HCT116 (cell line): ENCODE data around the gene ARF1. TPM values are rescaled to one million over a fixed set of nuclear protein-coding genes. Genes with fewer than 3 reads are reported as not detected.

Experiments
- ATAC-seq: fragments of 200-7000 bp; cut with Tn5 transposase; 2 replicates; pipeline ENCODE4 v1.9.1; 2020; ENCODE audit warnings: mild to moderate bottlenecking, moderate library complexity
- BruUV-seq: library from RNA; stranded (reverse); fragments of 400-500 nt; replicated peaks from 2 replicates; lab custom pipeline; 2021; lab: Mats Ljungman, UMichigan
- CTCF ChIA-PET: fragments of 300-600 bp; sonication (Branson Sonifier 250); formaldehyde crosslinking; loops from one replicate; lab custom pipeline; 2021; ENCODE audit warnings: antibody characterized with exemption; lab: Charles Lee
- POLR2A ChIA-PET: fragments of 300-600, 350-600 bp; sonication (Branson Sonifier 250); formaldehyde crosslinking; loops from one replicate; lab custom pipeline; 2021; ENCODE audit warnings: antibody characterized with exemption; lab: Charles Lee
- RAD21 ChIA-PET, 2 experiments: fragments of 300-600 bp; sonication (Branson Sonifier 250); formaldehyde crosslinking; loops; one replicate each; lab custom pipeline; 2023; ENCODE audit warnings: low total read pairs in 2 of 2; ENCODE audit not compliant: uncharacterized antibody in 2 of 2, unreplicated experiment in 2 of 2, low non-redundant PET in 1 of 2; lab: Charles Lee
- DNase-seq: peaks from one replicate; pipeline ENCODE4 v3.0.0-alpha.2; 2010; ENCODE audit warnings: low read depth, low spot score
- H2AFZ ChIP-seq: fragments of 200-600 bp; shearing (Covaris generic), sonication (generic); 2 replicates; pipeline ENCODE4 v1.6.1; 2017; ENCODE audit warnings: low read depth, mixed run types, mixed read lengths, antibody characterized with exemption, low read length; ENCODE audit not compliant: poor library complexity, severe bottlenecking
- H3K27ac ChIP-seq: 2 replicates; pipeline ENCODE4 v1.5.1; 2012; ENCODE audit warnings: low read depth, low read length
- H3K27me3 ChIP-seq: fragments of 200-600 bp; sonication (generic); 2 replicates; pipeline ENCODE4 v1.6.1; 2016; ENCODE audit warnings: mixed run types, low read length, mixed read lengths; ENCODE audit not compliant: insufficient read depth
- H3K36me3 ChIP-seq, 2 experiments: fragments of 200-500 bp in 1 of 2; fragments of 200-600 bp in 1 of 2; sonication (Bioruptor generic) in 1 of 2; sonication (generic) in 1 of 2; 2 replicates each; pipeline versions ENCODE4 v1.5.1 to v1.6.1; 2014 to 2016; ENCODE audit warnings: low read length in 2 of 2, inconsistent platforms in 1 of 2, mixed read lengths in 1 of 2, mixed run types in 1 of 2; ENCODE audit not compliant: insufficient read depth in 2 of 2, control insufficient read depth in 1 of 2
- H3K4me1 ChIP-seq, 2 experiments: fragments of 200-600 bp in 1 of 2; sonication (generic) in 1 of 2; 2 replicates each; pipeline versions ENCODE4 v1.5.1 to v1.6.1; 2012 to 2017; ENCODE audit warnings: low read length in 2 of 2, inconsistent platforms in 1 of 2, mild to moderate bottlenecking in 1 of 2, mixed read lengths in 1 of 2, mixed run types in 1 of 2, moderate library complexity in 1 of 2; ENCODE audit not compliant: insufficient read depth in 2 of 2, control insufficient read depth in 1 of 2
- H3K4me2 ChIP-seq: fragments of 200-600 bp; sonication (generic); 2 replicates; pipeline ENCODE4 v1.6.1; 2017; ENCODE audit warnings: mixed run types, low read length, mixed read lengths
- H3K4me3 ChIP-seq, 2 experiments: fragments of 200-600 bp in 1 of 2; sonication (generic) in 1 of 2; replicated peaks in 1 of 2; 2 replicates each; pipeline ENCODE4 v1.5.1; 2011 to 2016; ENCODE audit warnings: low read length in 2 of 2, control low read depth in 1 of 2, low read depth in 1 of 2, mild to moderate bottlenecking in 1 of 2, mixed read lengths in 1 of 2, mixed run types in 1 of 2
- H3K79me2 ChIP-seq: fragments of 200-600 bp; sonication (generic); 2 replicates; pipeline ENCODE4 v1.6.1; 2017; ENCODE audit warnings: mild to moderate bottlenecking, mixed run types, low read length, moderate library complexity, mixed read lengths; ENCODE audit not compliant: insufficient read depth
- H3K9ac ChIP-seq: fragments of 200-600 bp; sonication (generic); 2 replicates; pipeline ENCODE4 v1.6.1; 2016; ENCODE audit warnings: low read length, mixed read lengths
- H3K9me2 ChIP-seq: fragments of 200-600 bp; sonication (generic), shearing (Covaris generic); 2 replicates; pipeline ENCODE4 v1.6.1; 2017; ENCODE audit warnings: mixed run types, mild to moderate bottlenecking, moderate library complexity; ENCODE audit not compliant: insufficient read depth
- H3K9me3 ChIP-seq, 2 experiments: fragments of 200-500 bp in 1 of 2; fragments of 200-600 bp in 1 of 2; sonication (Bioruptor generic) in 1 of 2; sonication (generic) in 1 of 2; 2 replicates each; pipeline ENCODE4 v1.6.1; 2014 to 2017; ENCODE audit warnings: low read length in 2 of 2, mixed read lengths in 2 of 2, inconsistent platforms in 1 of 2, low read depth in 1 of 2, mild to moderate bottlenecking in 1 of 2, mixed run types in 1 of 2, moderate library complexity in 1 of 2; ENCODE audit not compliant: control insufficient read depth in 1 of 2, insufficient read depth in 1 of 2
- H4K20me1 ChIP-seq: fragments of 200-600 bp; sonication (generic), shearing (Covaris generic); 2 replicates; pipeline ENCODE4 v1.6.1; 2017; ENCODE audit warnings: mixed run types, mild to moderate bottlenecking, moderate library complexity; ENCODE audit not compliant: insufficient read depth
- CEBPB ChIP-seq: IDR thresholded peaks from 2 replicates; pipeline ENCODE4 v1.6.1; 2012; ENCODE audit warnings: low read depth
- CTCF ChIP-seq, 3 experiments: fragments of 200-600 bp in 1 of 3; sonication (generic) in 1 of 3; IDR thresholded peaks in 2 of 3; conservative IDR thresholded peaks in 1 of 3; 2 replicates each; pipeline ENCODE4 v1.5.1; 2012 to 2017; ENCODE audit warnings: low read depth in 2 of 3, low read length in 2 of 3, antibody characterized with exemption in 1 of 3, borderline replicate concordance in 1 of 3, control low read depth in 1 of 3, mild to moderate bottlenecking in 1 of 3, mixed read lengths in 1 of 3, mixed run types in 1 of 3, moderate library complexity in 1 of 3; ENCODE audit not compliant: insufficient read depth in 1 of 3
- EGR1 ChIP-seq: IDR thresholded peaks from 2 replicates; pipeline ENCODE4 v1.6.1; 2012; ENCODE audit warnings: low read depth
- JUND ChIP-seq: IDR thresholded peaks from 2 replicates; pipeline ENCODE4 v1.6.1; 2012
- POLR2A ChIP-seq: IDR thresholded peaks from 2 replicates; pipeline ENCODE4 v1.7.0; 2011; ENCODE audit warnings: borderline replicate concordance; ENCODE audit not compliant: insufficient read depth, insufficient read length; ENCODE audit errors: extremely low read depth
- POLR2AphosphoS5 ChIP-seq: IDR thresholded peaks from 2 replicates; pipeline ENCODE4 v1.6.1; 2011; ENCODE audit warnings: mild to moderate bottlenecking, low read depth, low read length, moderate library complexity
- RAD21 ChIP-seq: IDR thresholded peaks from 2 replicates; pipeline ENCODE4 v1.6.1; 2012; ENCODE audit warnings: low read depth, mild to moderate bottlenecking
- SP1 ChIP-seq: IDR thresholded peaks from 2 replicates; pipeline ENCODE4 v1.6.1; 2012; ENCODE audit warnings: low read depth
- TCF7L2 ChIP-seq: IDR thresholded peaks from 2 replicates; pipeline ENCODE4 v1.7.0; 2011; ENCODE audit warnings: borderline replicate concordance, inconsistent platforms; ENCODE audit not compliant: insufficient read depth, insufficient read length; ENCODE audit errors: extremely low read depth
- intact Hi-C: fragments of 100-400 bp; cut with micrococcal nuclease; formaldehyde crosslinking; loops from 2 replicates; pipeline ENCODE4 v1.10.0; 2022
- total RNA-seq: library from RNA; stranded (reverse); gene quantifications from one replicate; pipeline ENCODE4 v1.2.1, GENCODE V29; 2021; ENCODE audit not compliant: unreplicated experiment
- TF ChIP-seq, protein P1 (sequence below): IDR thresholded peaks from 2 replicates; pipeline ENCODE4 v1.6.1; 2012; ENCODE audit warnings: low read depth
- TF ChIP-seq, protein P2 (sequence below): IDR thresholded peaks from 2 replicates; pipeline ENCODE4 v1.6.1; 2012

The ARF1 gene
- total RNA-seq, 1 experiment from 2014 or later, result 394 TPM

DNA sequence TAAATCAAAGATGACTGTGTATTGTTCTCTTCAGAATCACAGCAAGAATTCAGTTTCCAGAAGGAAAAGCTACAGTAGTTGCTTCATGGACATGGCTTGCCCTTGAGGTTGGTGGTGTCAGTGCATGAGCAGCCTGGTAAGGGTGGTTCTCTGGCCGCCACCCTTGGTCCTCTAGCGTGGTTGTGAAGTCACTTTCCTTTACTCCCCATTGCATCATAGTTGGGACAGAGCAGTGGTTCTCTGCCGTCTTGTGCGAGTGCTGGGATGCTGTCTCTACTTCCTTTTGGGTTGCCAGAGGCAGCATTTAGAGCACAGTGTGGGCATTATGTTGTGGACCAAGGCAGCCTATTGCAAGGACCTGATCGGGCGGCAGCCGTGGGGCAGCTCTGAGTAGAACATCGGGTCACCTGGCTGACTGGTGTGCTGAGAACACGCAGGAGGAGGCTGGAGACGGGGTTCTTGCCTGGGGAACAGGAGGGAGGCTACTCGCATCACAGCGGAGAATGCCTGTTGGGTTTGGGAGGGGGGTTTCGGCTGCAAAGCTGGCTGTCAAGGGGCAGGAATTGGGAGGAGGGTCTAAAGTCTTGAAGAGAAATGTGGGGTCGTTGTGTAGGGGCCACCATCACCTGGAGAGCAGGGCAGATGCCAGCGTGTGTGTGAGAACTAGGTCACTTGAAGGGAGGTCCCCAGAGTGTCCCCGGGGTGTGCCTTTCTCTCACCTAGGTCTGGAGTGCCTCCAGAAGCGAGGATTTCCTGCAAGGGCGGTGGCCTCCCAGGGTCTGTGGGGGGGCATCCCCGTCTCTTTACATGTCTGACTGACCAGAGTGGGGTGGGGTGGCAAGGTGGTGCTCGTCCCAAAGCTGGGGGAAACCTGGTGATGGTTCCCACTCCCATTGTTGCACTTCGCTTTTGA, 6.3 kb downstream of the ARF1 start:
- Histone ChIP-seq H3K9me3 (peaks cover under 1 to 8% of the 10 kb centered on the region in 2 experiments; a peak in 2 of 4 replicates), H2AFZ (no peak overlapping the region), H3K4me2 (no peak overlapping the region), H3K9ac (no peak overlapping the region), H3K27me3 (no peaks in the 10 kb centered on the region), H4K20me1 (peaks cover 62% of the 10 kb centered on the region), H3K4me3 (no peak overlapping the region), H3K9me2 (no peaks in the 10 kb centered on the region), H3K36me3 (peaks cover 0 to 62% of the 10 kb centered on the region in 2 experiments; a peak in 1 of 4 replicates), H3K4me1 (peaks cover 11 to 38% of the 10 kb centered on the region in 2 experiments), H3K27ac (no peak overlapping the region; the same call in 1 of the 2 replicates), H3K79me2 (peaks cover 100% of the 10 kb centered on the region)
- ChIA-PET POLR2A (no interaction called here), CTCF (no interaction called here), RAD21 (no interaction called here)
- TF ChIP-seq EGR1 (no peak), POLR2AphosphoS5 (0 out of 2 replicates have a peak, but pooled peaks have one; percentile 26), POLR2A (no peak), JUND (no peak), TCF7L2 (no peak), CEBPB (no peak; the same call in 1 of the 2 replicates)
- ATAC-seq (no peak), DNase-seq (no peak)
- intact Hi-C loops, result no loop called here
- no TSS peak for BruUV-seq

- intact Hi-C loops, result no loop called here
- no TSS peak for BruUV-seq
- TF ChIP-seq CTCF (IDR thresholded peaks at IDR 0.05 in 2 of 3, conservative IDR thresholded peaks at IDR 0.05 in 1 of 3; ENCODE audit: borderline replicate concordance in 1 of 3, insufficient read depth in 1 of 3, low read depth in 2 of 3, low read length in 2 of 3) (no peak), RAD21 (no peak), POLR2A (no peak), JUND (no peak), SP1 (no peak)
- TF ChIP-seq, protein P1, sequence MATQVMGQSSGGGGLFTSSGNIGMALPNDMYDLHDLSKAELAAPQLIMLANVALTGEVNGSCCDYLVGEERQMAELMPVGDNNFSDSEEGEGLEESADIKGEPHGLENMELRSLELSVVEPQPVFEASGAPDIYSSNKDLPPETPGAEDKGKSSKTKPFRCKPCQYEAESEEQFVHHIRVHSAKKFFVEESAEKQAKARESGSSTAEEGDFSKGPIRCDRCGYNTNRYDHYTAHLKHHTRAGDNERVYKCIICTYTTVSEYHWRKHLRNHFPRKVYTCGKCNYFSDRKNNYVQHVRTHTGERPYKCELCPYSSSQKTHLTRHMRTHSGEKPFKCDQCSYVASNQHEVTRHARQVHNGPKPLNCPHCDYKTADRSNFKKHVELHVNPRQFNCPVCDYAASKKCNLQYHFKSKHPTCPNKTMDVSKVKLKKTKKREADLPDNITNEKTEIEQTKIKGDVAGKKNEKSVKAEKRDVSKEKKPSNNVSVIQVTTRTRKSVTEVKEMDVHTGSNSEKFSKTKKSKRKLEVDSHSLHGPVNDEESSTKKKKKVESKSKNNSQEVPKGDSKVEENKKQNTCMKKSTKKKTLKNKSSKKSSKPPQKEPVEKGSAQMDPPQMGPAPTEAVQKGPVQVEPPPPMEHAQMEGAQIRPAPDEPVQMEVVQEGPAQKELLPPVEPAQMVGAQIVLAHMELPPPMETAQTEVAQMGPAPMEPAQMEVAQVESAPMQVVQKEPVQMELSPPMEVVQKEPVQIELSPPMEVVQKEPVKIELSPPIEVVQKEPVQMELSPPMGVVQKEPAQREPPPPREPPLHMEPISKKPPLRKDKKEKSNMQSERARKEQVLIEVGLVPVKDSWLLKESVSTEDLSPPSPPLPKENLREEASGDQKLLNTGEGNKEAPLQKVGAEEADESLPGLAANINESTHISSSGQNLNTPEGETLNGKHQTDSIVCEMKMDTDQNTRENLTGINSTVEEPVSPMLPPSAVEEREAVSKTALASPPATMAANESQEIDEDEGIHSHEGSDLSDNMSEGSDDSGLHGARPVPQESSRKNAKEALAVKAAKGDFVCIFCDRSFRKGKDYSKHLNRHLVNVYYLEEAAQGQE, result no peak
- TF ChIP-seq, protein P2, sequence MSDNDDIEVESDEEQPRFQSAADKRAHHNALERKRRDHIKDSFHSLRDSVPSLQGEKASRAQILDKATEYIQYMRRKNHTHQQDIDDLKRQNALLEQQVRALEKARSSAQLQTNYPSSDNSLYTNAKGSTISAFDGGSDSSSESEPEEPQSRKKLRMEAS, result no peak
Measured at GRCh38 chr1:228089519-228090380, 7.2 kb downstream of the ARF1 start.

More at GRCh38 chr1:228089519-228090380, 7.2 kb downstream of the ARF1 start:
- no peak overlapping the region for H2AFZ ChIP-seq
- H3K4me1 ChIP-seq, result peaks cover 5 to 29% of the 10 kb centered on the region in 2 experiments
- H3K27me3 ChIP-seq, result no peaks in the 10 kb centered on the region
- ChIA-PET RAD21 (no interaction called here), POLR2A (no interaction called here), CTCF (no interaction called here)
- H3K4me2 ChIP-seq, result no peak overlapping the region
- H3K9me3 ChIP-seq, result peaks cover 9 to 17% of the 10 kb centered on the region in 2 experiments; a peak in 2 of 4 replicates
- ATAC-seq (no peak; the same call in 1 of the 2 replicates), DNase-seq (no peak)
- H3K4me3 ChIP-seq, result no peak overlapping the region
- peaks cover 100% of the 10 kb centered on the region for H3K79me2 ChIP-seq
- H3K9me2 ChIP-seq, result no peaks in the 10 kb centered on the region
- no peak overlapping the region for H3K9ac ChIP-seq
- H3K27ac ChIP-seq, result no peak overlapping the region
- peaks cover 54% of the 10 kb centered on the region; the same call in 1 of the 2 replicates for H4K20me1 ChIP-seq
- peaks cover 0 to 64% of the 10 kb centered on the region in 2 experiments; a peak in 1 of 4 replicates for H3K36me3 ChIP-seq
